VCaP (cell line): ENCODE measurements around the gene RNF144A.

Experiments used
- H3K27ac ChIP-seq: fragments of 450-650 bp; 2 replicates; pipeline ENCODE4 v1.5.1; 2017
- CTCF ChIP-seq: fragments of 450-650 bp; conservative IDR thresholded peaks from 2 replicates; pipeline ENCODE4 v1.5.1; 2017; ENCODE audit warnings: mild to moderate bottlenecking, moderate library complexity

The RNF144A gene

GRCh38 chr2:6968319-6969100, 51.3 kb downstream of the RNF144A start:
- TF ChIP-seq CTCF, result no peak
- no peak overlapping the region for H3K27ac ChIP-seq

DNA sequence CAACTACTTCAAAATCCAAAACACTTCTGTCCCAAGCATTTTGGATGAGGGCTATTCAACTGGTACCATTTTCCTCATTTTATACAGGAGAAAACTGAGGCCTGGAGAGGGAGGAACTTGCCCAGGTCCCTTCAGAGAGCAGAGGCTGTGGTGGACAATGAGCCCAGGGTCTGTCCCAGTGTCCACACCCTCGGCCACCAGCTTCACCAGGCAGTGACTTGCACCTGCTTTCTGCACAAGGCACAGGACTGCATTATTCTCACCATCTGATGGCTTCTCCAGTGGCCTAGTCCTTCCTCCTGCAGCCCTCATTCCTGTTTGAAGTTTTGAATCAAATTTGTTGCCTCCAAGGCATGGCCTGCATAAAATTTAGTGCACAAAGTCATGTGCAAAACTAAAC, 53.3 kb downstream of the RNF144A start:
- TF ChIP-seq CTCF, result no peak
- H3K27ac ChIP-seq, result no peak overlapping the region

GRCh38 chr2:6970976-6971480, 53.8 kb downstream of the RNF144A start:
- TF ChIP-seq CTCF, result no peak
- no peak overlapping the region for H3K27ac ChIP-seq

DNA sequence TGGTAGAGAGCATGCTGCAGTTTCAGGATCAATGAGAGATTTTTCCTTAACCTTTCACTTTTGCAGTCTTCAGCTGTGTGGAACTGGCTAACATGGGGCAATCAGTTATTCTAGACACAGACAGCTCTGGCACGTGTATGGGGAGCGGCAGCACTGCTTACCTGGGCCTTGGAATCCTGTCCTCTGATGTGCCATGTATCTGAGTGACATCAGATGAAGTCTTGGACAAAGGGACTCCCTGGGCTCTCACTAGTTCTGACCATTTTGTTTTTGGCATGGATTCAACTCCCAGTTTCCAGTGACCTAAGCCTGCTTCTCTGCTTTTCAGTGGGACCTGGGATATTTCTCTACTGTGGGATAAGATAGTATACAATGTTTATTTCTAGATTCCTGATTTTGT, 54.3 kb downstream of the RNF144A start:
- no peak for TF ChIP-seq CTCF
- no peak overlapping the region for H3K27ac ChIP-seq

DNA sequence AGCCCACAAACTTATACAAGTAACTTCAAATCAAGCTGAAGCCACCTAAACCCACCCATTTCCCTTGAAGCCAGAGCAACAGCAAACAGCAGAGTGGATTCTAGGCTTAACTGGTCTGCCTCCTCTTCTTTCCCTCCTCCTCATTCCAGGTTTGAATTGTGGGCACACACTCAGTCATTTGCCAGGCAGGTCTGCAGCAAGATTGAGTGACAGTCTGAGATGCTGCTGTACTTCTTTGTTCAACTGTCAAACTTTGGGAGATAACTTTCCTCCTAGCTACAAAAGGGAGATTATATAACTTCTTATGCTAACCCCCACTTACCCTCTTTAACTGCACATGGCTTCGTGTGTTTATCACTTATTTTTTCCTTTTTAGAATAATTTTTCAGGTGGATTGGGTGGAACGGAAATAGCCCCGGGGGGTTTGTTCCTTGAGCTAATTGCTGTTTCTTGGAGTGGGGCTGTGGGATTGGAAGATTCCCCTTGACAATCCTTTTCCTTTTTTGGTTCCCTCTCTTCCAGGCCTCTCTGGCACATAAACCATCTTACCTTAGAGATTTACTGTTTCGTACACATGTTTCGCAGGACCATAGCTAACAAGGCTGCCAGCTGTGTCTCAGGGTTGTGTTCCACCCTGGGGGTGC, 55.0 kb downstream of the RNF144A start:
- no peak overlapping the region for H3K27ac ChIP-seq
- no peak for TF ChIP-seq CTCF

- TF ChIP-seq CTCF, result no peak
- no peak overlapping the region for H3K27ac ChIP-seq
Observed at GRCh38 chr2:6973895-6974545, 56.8 kb downstream of the RNF144A start.

GRCh38 chr2:6975988-6976387, 58.8 kb downstream of the RNF144A start:
- H3K27ac ChIP-seq, result peak overlapping the region; percentile 82

More at GRCh38 chr2:6975988-6976387, 58.8 kb downstream of the RNF144A start:
- TF ChIP-seq CTCF, result no peak
